ENCODE measurements around the gene CDC45.

The CDC45 gene

DNA sequence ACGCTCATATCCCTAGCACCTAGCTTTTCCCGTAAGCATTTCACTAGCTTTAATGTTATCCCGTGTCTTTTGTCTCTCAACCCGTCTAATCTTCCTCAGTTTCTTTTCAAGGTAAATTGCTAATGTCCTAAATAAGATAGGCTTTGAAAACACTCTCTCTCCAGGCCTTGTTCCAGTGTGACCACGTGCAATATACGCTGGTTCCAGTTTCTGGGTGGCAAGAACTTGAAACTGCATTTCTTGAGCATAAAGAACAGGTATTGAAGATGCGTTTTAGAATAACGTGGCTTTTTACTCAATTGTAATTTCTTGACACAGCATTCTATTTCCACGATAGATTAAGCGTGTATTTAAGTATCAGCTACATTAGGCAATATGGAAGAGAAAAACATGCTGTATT, 1.1 kb downstream of the CDC45 start:
- Histone ChIP-seq H3K27me3 (ENCODE audit: control insufficient read depth, insufficient read depth, low read length) (no peaks in the 10 kb centered on the region), H3K4me3 (ENCODE audit: low read length) (no peak overlapping the region), H3K36me3 (ENCODE audit: control insufficient read depth, insufficient read depth, low read length) (no peaks in the 10 kb centered on the region), H3K4me1 (ENCODE audit: control insufficient read depth, insufficient read depth, low read length) (peaks cover 9% of the 10 kb centered on the region), H3K27ac (ENCODE audit: low read depth, low read length) (no peak overlapping the region), H3K9ac (ENCODE audit: low read length) (no peak overlapping the region)

GRCh38 chr22:19482297-19482696, 2.6 kb downstream of the CDC45 start:
- H3K27ac ChIP-seq (ENCODE audit: low read depth, low read length): no peak overlapping the region
- no peak overlapping the region for H3K9ac ChIP-seq (ENCODE audit: low read length)
- peaks cover 9% of the 10 kb centered on the region for H3K4me1 ChIP-seq (ENCODE audit: control insufficient read depth, insufficient read depth, low read length)
- no peak overlapping the region for H3K4me3 ChIP-seq (ENCODE audit: low read length)
- no peaks in the 10 kb centered on the region for H3K36me3 ChIP-seq (ENCODE audit: control insufficient read depth, insufficient read depth, low read length)
- H3K27me3 ChIP-seq (ENCODE audit: control insufficient read depth, insufficient read depth, low read length): no peaks in the 10 kb centered on the region

DNA sequence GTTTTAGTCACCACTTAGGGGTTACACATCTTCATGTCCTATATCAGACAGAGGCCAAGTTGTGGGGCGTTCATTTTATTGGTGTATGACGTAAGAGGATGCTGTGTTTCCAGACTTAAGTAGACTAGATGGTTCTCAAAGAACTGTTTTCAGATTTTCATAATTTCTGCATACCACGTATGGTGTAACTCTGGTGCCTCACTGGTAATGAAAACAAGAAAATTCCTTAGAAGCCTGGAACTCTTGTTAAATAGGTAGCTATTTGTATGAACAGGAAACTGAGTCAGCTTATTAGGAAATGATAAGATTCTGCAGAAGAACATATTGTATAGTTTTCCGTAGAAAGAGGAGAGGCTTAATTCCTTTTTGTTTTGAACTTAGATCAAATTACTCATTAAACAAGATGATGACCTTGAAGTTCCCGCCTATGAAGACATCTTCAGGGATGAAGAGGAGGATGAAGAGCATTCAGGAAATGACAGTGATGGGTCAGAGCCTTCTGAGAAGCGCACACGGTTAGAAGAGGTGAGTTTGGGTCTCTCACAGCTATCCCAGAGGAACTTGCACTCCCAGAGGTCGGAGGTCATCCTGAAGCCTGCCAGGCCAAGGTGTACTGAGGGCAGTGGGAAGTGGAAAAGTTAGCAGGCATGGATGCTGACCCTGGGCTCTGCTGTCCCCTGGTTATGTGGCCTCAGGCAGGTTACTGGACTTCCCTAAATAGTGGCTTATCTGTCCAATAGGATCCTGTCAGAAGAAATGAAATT, 3.9 kb downstream of the CDC45 start:
- no peaks in the 10 kb centered on the region for H3K36me3 ChIP-seq (ENCODE audit: control insufficient read depth, insufficient read depth, low read length)
- H3K4me3 ChIP-seq (ENCODE audit: low read length): no peak overlapping the region
- no peaks in the 10 kb centered on the region for H3K27me3 ChIP-seq (ENCODE audit: control insufficient read depth, insufficient read depth, low read length)
- no peak overlapping the region for H3K9ac ChIP-seq (ENCODE audit: low read length)
- H3K27ac ChIP-seq (ENCODE audit: low read depth, low read length): no peak overlapping the region
- H3K4me1 ChIP-seq (ENCODE audit: control insufficient read depth, insufficient read depth, low read length): no peaks in the 10 kb centered on the region

- Histone ChIP-seq H3K4me3 (ENCODE audit: low read length) (no peak overlapping the region), H3K4me1 (ENCODE audit: control insufficient read depth, insufficient read depth, low read length) (no peaks in the 10 kb centered on the region), H3K9ac (ENCODE audit: low read length) (no peak overlapping the region), H3K27ac (ENCODE audit: low read depth, low read length) (no peak overlapping the region), H3K36me3 (ENCODE audit: control insufficient read depth, insufficient read depth, low read length) (no peaks in the 10 kb centered on the region), H3K27me3 (ENCODE audit: control insufficient read depth, insufficient read depth, low read length) (no peaks in the 10 kb centered on the region)
These were observed 8.6 kb downstream of the CDC45 start for GRCh38 chr22:19488285-19488684.

- H3K9ac ChIP-seq (ENCODE audit: low read length): no peak overlapping the region
- H3K27ac ChIP-seq (ENCODE audit: low read depth, low read length): no peak overlapping the region
- no peaks in the 10 kb centered on the region for H3K4me1 ChIP-seq (ENCODE audit: control insufficient read depth, insufficient read depth, low read length)
- no peaks in the 10 kb centered on the region for H3K27me3 ChIP-seq (ENCODE audit: control insufficient read depth, insufficient read depth, low read length)
- no peaks in the 10 kb centered on the region for H3K36me3 ChIP-seq (ENCODE audit: control insufficient read depth, insufficient read depth, low read length)
- no peak overlapping the region for H3K4me3 ChIP-seq (ENCODE audit: low read length)
These were observed 9.4 kb downstream of the CDC45 start for GRCh38 chr22:19488884-19489843.

DNA sequence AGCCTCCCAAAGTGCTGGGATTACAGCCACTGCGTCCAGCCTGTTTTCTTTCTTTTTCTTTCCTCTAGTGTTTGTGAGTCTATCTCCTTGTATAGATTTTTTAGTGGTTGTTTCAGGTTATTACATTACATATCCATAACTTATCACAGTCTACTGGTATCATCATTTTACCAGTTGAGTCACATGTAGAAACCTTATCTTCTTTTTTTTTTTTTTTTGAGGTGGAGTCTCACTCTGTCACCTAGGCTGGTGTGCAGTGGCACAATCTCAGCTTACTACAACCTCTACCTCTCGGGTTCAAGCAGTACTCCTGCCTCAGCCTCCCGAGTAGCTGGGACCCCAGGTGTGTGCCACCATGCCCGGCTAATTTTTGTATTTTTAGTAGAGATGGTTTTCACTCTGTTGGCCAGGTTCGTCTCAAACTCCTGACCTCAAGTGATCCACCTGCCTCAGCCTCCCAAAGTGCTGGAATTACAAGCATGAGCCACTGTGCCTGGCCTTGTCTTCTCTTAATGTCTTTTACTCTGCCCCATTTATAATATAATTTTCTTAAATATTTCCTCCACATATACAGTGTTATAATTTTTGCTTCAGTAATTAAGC, 11.0 kb downstream of the CDC45 start:
- Histone ChIP-seq H3K4me3 (ENCODE audit: low read length) (no peak overlapping the region), H3K9ac (ENCODE audit: low read length) (no peak overlapping the region), H3K4me1 (ENCODE audit: control insufficient read depth, insufficient read depth, low read length) (no peaks in the 10 kb centered on the region)

DNA sequence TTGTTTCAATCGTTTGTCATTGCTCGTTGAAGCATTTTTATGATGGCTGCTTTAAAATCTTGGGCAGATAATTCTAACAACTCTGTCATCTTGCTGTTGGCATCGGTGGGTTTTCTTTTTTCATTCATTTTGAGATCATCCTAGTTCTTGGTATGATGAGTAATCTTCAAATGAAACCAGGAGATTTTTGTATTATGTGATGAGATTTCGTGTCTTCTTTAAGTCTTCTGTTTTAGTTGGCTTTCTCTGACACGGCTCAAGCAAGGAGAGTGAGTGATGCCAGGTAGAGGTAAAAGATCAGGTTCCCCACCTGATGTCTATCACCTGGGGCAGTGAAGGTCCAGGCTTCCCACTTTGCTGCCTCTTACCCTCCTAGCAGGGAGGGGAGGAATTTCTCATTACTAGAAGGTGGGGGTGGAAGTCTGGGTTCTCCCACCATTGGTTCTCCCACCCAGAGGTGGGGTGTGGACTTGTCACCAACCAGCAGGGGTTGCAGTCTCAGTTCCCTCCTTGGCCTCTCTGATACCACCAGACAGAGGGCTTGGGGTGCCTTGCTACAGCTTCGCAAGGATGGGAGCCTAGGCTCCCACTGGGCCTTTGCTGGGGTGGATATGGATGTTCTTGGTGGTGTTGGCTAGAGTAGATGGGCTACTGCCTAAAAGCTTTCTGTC, 12.9 kb downstream of the CDC45 start:
- Histone ChIP-seq H3K4me3 (ENCODE audit: low read length) (no peak overlapping the region), H3K27me3 (ENCODE audit: control insufficient read depth, insufficient read depth, low read length) (no peaks in the 10 kb centered on the region), H3K36me3 (ENCODE audit: control insufficient read depth, insufficient read depth, low read length) (no peaks in the 10 kb centered on the region), H3K27ac (ENCODE audit: low read depth, low read length) (no peak overlapping the region), H3K4me1 (ENCODE audit: control insufficient read depth, insufficient read depth, low read length) (no peaks in the 10 kb centered on the region), H3K9ac (ENCODE audit: low read length) (no peak overlapping the region)

More for the DNA sequence above, 11.0 kb downstream of the CDC45 start:
- no peaks in the 10 kb centered on the region for H3K36me3 ChIP-seq (ENCODE audit: control insufficient read depth, insufficient read depth, low read length)
- no peaks in the 10 kb centered on the region for H3K27me3 ChIP-seq (ENCODE audit: control insufficient read depth, insufficient read depth, low read length)
- no peak overlapping the region for H3K27ac ChIP-seq (ENCODE audit: low read depth, low read length)

- Histone ChIP-seq H3K27me3 (ENCODE audit: control insufficient read depth, insufficient read depth, low read length) (no peaks in the 10 kb centered on the region), H3K4me3 (ENCODE audit: low read length) (no peak overlapping the region), H3K36me3 (ENCODE audit: control insufficient read depth, insufficient read depth, low read length) (no peaks in the 10 kb centered on the region), H3K9ac (ENCODE audit: low read length) (no peak overlapping the region), H3K4me1 (ENCODE audit: control insufficient read depth, insufficient read depth, low read length) (no peaks in the 10 kb centered on the region), H3K27ac (ENCODE audit: low read depth, low read length) (no peak overlapping the region)
These were observed 14.4 kb downstream of the CDC45 start for GRCh38 chr22:19494001-19494560.

DNA sequence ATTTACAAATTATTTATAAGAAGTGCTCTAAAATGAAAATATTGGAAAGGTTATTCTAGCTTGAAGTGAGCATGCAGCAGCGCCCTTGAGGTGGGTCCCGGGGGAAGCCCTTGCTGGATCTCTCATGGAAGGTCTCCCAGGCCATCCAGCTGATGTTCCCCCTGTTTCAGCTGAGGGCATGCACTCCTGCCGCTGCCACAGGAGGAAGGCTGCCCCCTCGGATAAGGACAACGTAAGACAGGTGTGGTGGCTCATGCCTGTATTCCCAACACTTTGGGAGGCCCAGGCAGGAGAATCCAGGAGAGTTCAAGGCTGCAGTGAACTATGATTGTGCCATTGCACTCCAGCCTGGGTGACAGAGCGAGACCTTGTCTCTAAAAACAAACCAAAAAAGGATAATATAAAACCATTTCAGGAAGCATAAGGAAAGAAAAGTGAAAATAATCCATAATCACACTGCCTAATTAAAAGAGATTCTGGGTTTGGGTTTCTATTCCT, 15.0 kb downstream of the CDC45 start:
- no peak overlapping the region for H3K27ac ChIP-seq (ENCODE audit: low read depth, low read length)
- H3K27me3 ChIP-seq (ENCODE audit: control insufficient read depth, insufficient read depth, low read length): no peaks in the 10 kb centered on the region

DNA sequence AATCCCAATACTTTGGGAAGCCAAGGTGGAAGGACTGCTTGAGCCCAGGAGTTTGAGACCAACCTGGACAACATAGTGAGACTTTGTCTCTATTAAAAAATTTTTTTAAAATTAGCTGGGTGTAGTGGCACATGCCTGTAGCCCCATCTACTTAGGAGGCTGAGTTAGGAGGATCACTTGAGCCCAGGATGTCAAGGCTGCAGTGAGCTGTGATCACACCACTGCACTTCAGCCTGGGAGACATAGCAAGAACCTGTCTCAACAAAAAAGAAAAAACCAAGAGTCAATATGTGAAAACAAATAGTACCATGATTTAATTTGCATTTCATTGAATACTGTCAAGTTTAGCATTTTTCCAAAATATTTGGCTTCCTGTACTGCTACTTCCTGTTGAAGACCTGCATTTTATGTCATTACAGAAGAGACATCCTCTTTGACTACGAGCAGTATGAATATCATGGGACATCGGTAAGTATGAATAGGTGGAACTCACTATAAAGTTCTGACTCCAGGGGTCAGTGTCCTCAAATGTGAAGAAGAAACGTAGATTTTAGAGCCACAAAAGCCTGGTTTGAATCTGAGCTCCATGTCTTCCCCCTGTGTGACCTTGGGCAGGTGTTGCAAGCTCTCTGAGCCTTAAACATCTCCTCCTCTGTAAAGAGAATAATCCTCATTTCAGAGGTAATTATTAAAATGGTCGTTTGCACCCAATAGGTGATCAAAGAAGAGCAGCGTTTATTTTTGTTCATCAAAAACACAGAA, 16.0 kb downstream of the CDC45 start:
- no peak overlapping the region for H3K27ac ChIP-seq (ENCODE audit: low read depth, low read length)
- no peaks in the 10 kb centered on the region for H3K36me3 ChIP-seq (ENCODE audit: control insufficient read depth, insufficient read depth, low read length)
- no peak overlapping the region for H3K4me3 ChIP-seq (ENCODE audit: low read length)
- no peaks in the 10 kb centered on the region for H3K4me1 ChIP-seq (ENCODE audit: control insufficient read depth, insufficient read depth, low read length)
- no peak overlapping the region for H3K9ac ChIP-seq (ENCODE audit: low read length)
- no peaks in the 10 kb centered on the region for H3K27me3 ChIP-seq (ENCODE audit: control insufficient read depth, insufficient read depth, low read length)

More for the DNA sequence above, 15.0 kb downstream of the CDC45 start:
- Histone ChIP-seq H3K9ac (ENCODE audit: low read length) (no peak overlapping the region), H3K4me1 (ENCODE audit: control insufficient read depth, insufficient read depth, low read length) (no peaks in the 10 kb centered on the region), H3K36me3 (ENCODE audit: control insufficient read depth, insufficient read depth, low read length) (no peaks in the 10 kb centered on the region), H3K4me3 (ENCODE audit: low read length) (no peak overlapping the region)

DNA sequence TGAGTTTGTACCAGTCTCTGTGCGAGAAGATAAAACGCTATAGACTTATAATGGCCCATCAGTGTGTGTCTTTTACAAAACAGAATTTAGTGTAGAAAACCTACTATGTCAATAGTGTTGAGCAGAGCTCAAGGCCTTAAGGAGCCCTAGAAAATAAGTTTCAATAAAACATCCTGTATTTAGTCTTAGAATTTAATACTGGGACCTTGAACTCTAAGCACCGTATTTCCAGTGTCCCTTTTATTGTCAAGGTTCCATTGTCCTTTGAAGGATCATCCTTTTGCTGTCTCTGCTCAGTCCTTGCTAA, 16.6 kb downstream of the CDC45 start:
- H3K9ac ChIP-seq (ENCODE audit: low read length): no peak overlapping the region
- no peaks in the 10 kb centered on the region for H3K36me3 ChIP-seq (ENCODE audit: control insufficient read depth, insufficient read depth, low read length)
- H3K27me3 ChIP-seq (ENCODE audit: control insufficient read depth, insufficient read depth, low read length): no peaks in the 10 kb centered on the region
- H3K27ac ChIP-seq (ENCODE audit: low read depth, low read length): no peak overlapping the region
- no peaks in the 10 kb centered on the region for H3K4me1 ChIP-seq (ENCODE audit: control insufficient read depth, insufficient read depth, low read length)
- no peak overlapping the region for H3K4me3 ChIP-seq (ENCODE audit: low read length)

All from rectal smooth muscle tissue (tissue), 1 donor.